Measurements from ENCODE around the gene MYF6. TPM values are rescaled to one million over a fixed set of nuclear protein-coding genes. Genes with fewer than 3 reads are reported as not detected.

Gene MYF6
- total RNA-seq, 1 donor from 2014 or later, result 0.97 TPM

DNA sequence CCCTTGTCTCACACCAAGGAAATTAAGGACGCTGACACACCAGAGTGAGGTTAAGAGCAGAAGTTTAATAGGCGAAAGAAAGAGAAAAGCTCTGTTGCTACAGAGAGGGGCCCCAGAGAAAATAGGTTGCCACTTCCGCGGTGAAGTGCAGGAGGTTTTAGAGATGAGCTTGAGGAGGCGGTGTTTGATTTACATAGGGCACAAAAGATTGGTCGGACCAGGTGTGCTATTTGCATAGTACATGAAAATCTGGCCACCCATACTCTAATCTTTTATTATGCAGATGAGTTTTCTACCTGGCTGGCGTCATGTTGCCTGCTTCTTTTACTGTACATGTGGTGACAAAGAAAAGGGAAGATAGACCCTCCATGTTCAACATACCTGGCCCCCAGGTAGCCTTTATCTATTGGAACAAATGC is 23.3 kb upstream of the MYF6 start:
- TF ChIP-seq, protein P1, sequence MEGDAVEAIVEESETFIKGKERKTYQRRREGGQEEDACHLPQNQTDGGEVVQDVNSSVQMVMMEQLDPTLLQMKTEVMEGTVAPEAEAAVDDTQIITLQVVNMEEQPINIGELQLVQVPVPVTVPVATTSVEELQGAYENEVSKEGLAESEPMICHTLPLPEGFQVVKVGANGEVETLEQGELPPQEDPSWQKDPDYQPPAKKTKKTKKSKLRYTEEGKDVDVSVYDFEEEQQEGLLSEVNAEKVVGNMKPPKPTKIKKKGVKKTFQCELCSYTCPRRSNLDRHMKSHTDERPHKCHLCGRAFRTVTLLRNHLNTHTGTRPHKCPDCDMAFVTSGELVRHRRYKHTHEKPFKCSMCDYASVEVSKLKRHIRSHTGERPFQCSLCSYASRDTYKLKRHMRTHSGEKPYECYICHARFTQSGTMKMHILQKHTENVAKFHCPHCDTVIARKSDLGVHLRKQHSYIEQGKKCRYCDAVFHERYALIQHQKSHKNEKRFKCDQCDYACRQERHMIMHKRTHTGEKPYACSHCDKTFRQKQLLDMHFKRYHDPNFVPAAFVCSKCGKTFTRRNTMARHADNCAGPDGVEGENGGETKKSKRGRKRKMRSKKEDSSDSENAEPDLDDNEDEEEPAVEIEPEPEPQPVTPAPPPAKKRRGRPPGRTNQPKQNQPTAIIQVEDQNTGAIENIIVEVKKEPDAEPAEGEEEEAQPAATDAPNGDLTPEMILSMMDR (IDR thresholded peaks at IDR 0.05), result no peak
- Histone ChIP-seq H3F3A (ENCODE audit: low read depth) (no peaks in the 10 kb centered on the region), H3K4me3 (no peak overlapping the region), H3K27me3 (no peaks in the 10 kb centered on the region), H4K20me1 (ENCODE audit: low read depth) (no peaks in the 10 kb centered on the region), H3K79me2 (ENCODE audit: low read depth) (no peaks in the 10 kb centered on the region), H2AFZ (replicated peaks) (no peak overlapping the region), H3K27ac (no peak overlapping the region), H3K36me3 (no peaks in the 10 kb centered on the region), H3K4me1 (no peaks in the 10 kb centered on the region), H3K9ac (no peak overlapping the region), H3K4me2 (peak overlapping the region; percentile 6), H3K9me3 (ENCODE audit: low read depth) (no peaks in the 10 kb centered on the region)
- Mint-ChIP-seq H3K4me1 (no peaks in the 10 kb centered on the region), H3K9me3 (no peaks in the 10 kb centered on the region), H3K27me3 (ENCODE audit: insufficient read depth, low read depth) (no peaks in the 10 kb centered on the region), H3K27ac (no peak overlapping the region), H3K36me3 (no peaks in the 10 kb centered on the region), H3K4me3 (no peak overlapping the region)
- DNase-seq (ENCODE audit: low spot score), result peak; percentile 5

DNA sequence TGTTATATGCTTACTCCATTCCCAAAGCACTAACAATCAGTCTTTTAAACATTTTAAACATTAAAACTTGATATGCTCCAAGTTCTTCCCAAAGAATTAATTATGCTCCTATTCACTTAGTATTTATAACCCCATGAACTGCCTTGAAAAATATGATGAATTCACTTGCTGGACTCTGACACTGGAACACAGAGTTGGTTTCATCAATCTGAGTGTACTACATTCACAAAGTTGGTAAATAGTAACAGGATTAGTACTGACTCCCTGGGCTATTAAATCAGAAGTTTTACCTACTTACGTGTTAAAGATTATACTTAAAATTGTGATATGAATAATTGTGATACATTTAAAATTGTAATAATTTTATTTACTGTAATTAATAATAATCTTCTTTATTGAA is 17.3 kb upstream of the MYF6 start:
- H3K4me2 ChIP-seq, result no peak overlapping the region
- H3K27ac ChIP-seq, result no peak overlapping the region
- H3K4me1 ChIP-seq, result no peaks in the 10 kb centered on the region
- no peaks in the 10 kb centered on the region for H3K27me3 ChIP-seq
- no peak overlapping the region for H3K4me3 ChIP-seq
- Mint-ChIP-seq H3K4me1 (no peaks in the 10 kb centered on the region), H3K4me3 (no peak overlapping the region), H3K36me3 (no peaks in the 10 kb centered on the region), H3K27me3 (ENCODE audit: insufficient read depth, low read depth) (no peaks in the 10 kb centered on the region), H3K9me3 (no peaks in the 10 kb centered on the region), H3K27ac (no peak overlapping the region)
- no peaks in the 10 kb centered on the region for H4K20me1 ChIP-seq (ENCODE audit: low read depth)
- H3K79me2 ChIP-seq (ENCODE audit: low read depth), result no peaks in the 10 kb centered on the region
- DNase-seq (ENCODE audit: low spot score), result no peak
- no peaks in the 10 kb centered on the region for H3F3A ChIP-seq (ENCODE audit: low read depth)
- H2AFZ ChIP-seq (replicated peaks), result no peak overlapping the region
- no peaks in the 10 kb centered on the region for H3K36me3 ChIP-seq
- H3K9ac ChIP-seq, result no peak overlapping the region
- TF ChIP-seq EZH2phosphoT487 (IDR thresholded peaks at IDR 0.05) (no peak), EZH2 (IDR thresholded peaks at IDR 0.05) (no peak)
- TF ChIP-seq, protein P1 (IDR thresholded peaks at IDR 0.05), result no peak
- no peaks in the 10 kb centered on the region for H3K9me3 ChIP-seq (ENCODE audit: low read depth)

DNA sequence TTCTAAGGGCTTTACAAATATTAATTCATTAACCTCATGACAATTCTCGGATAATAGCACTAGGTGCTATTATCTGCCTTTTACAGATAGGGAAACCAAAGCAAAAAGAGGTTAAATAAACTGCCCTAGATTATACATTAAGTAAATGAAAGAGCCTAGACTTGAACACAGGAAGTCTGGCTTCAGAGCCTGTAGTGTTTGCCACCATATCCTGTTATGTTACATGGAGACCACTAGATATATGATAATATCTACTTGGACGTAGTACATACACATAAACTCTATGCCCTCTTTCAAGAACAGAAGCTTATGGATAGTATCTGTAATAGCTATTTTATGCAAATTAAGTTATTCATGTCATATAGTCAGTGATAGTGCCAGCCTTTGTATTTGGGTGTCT is 16.9 kb upstream of the MYF6 start:
- no peak overlapping the region for H3K27ac Mint-ChIP-seq
- H3K36me3 Mint-ChIP-seq, result no peaks in the 10 kb centered on the region
- no peaks in the 10 kb centered on the region for H3K27me3 ChIP-seq
- no peaks in the 10 kb centered on the region for H3K27me3 Mint-ChIP-seq (ENCODE audit: insufficient read depth, low read depth)
- H3K9me3 Mint-ChIP-seq, result no peaks in the 10 kb centered on the region
- H3K4me1 ChIP-seq, result no peaks in the 10 kb centered on the region
- H3K4me3 Mint-ChIP-seq, result no peak overlapping the region
- no peak overlapping the region for H3K9ac ChIP-seq
- no peaks in the 10 kb centered on the region for H3K4me1 Mint-ChIP-seq
- TF ChIP-seq EZH2 (IDR thresholded peaks at IDR 0.05) (no peak), EZH2phosphoT487 (IDR thresholded peaks at IDR 0.05) (no peak)
- TF ChIP-seq, protein P1 (IDR thresholded peaks at IDR 0.05), result no peak
- no peak overlapping the region for H2AFZ ChIP-seq (replicated peaks)
- no peaks in the 10 kb centered on the region for H4K20me1 ChIP-seq (ENCODE audit: low read depth)
- H3F3A ChIP-seq (ENCODE audit: low read depth), result no peaks in the 10 kb centered on the region
- H3K79me2 ChIP-seq (ENCODE audit: low read depth), result no peaks in the 10 kb centered on the region
- H3K9me3 ChIP-seq (ENCODE audit: low read depth), result no peaks in the 10 kb centered on the region
- no peak for DNase-seq (ENCODE audit: low spot score)
- no peaks in the 10 kb centered on the region for H3K36me3 ChIP-seq
- no peak overlapping the region for H3K4me3 ChIP-seq
- no peak overlapping the region for H3K27ac ChIP-seq
- H3K4me2 ChIP-seq, result no peak overlapping the region

DNA sequence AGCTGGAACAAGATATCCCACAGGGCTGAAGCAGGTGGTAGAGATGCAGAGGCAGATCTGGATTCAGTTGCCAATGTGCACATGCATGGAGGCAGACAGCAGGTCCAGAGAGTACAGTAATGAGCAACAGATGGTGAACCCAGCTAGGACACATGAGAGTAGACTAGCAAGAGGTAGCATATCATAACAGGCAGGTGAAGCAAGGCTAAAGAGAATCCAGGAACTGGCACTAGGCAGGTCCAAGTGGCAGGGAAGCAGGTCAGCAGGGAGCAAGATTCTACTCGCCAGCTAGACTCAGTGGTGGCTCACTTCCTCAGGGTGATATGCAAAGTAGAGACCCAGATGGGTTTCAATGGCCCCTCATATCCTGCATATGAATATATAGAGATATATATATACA is 15.3 kb upstream of the MYF6 start:
- no peaks in the 10 kb centered on the region for H3K4me1 Mint-ChIP-seq
- H3K27me3 ChIP-seq, result no peaks in the 10 kb centered on the region
- H3K36me3 Mint-ChIP-seq, result no peaks in the 10 kb centered on the region
- H4K20me1 ChIP-seq (ENCODE audit: low read depth), result no peaks in the 10 kb centered on the region
- no peaks in the 10 kb centered on the region for H3K36me3 ChIP-seq
- no peak overlapping the region for H3K27ac ChIP-seq
- TF ChIP-seq EZH2 (IDR thresholded peaks at IDR 0.05), result no peak
- TF ChIP-seq, protein P1 (IDR thresholded peaks at IDR 0.05), result no peak
- TF ChIP-seq EZH2phosphoT487 (IDR thresholded peaks at IDR 0.05), result no peak
- no peak overlapping the region for H3K4me3 ChIP-seq
- DNase-seq (ENCODE audit: low spot score), result no peak
- H3F3A ChIP-seq (ENCODE audit: low read depth), result no peaks in the 10 kb centered on the region
- H3K4me1 ChIP-seq, result no peaks in the 10 kb centered on the region
- no peaks in the 10 kb centered on the region for H3K9me3 Mint-ChIP-seq
- H2AFZ ChIP-seq (replicated peaks), result no peak overlapping the region
- no peaks in the 10 kb centered on the region for H3K9me3 ChIP-seq (ENCODE audit: low read depth)
- H3K79me2 ChIP-seq (ENCODE audit: low read depth), result no peaks in the 10 kb centered on the region
- H3K9ac ChIP-seq, result no peak overlapping the region
- H3K4me3 Mint-ChIP-seq, result no peak overlapping the region
- no peaks in the 10 kb centered on the region for H3K27me3 Mint-ChIP-seq (ENCODE audit: insufficient read depth, low read depth)
- H3K27ac Mint-ChIP-seq, result no peak overlapping the region
- H3K4me2 ChIP-seq, result no peak overlapping the region

Data from neural progenitor cell (in vitro differentiated cells).